Measurements from ENCODE around the gene MYO1B.

MYO1B gene

GRCh38 chr2:191222507-191222906, 22.7 kb upstream of the MYO1B start:
- no peak for TF ChIP-seq CTCF (IDR thresholded peaks at IDR 0.05; ENCODE audit: extremely low read depth, insufficient read depth, missing control alignments)
- no peak for DNase-seq (ENCODE audit: low spot score)
- in situ Hi-C loops (cut with MboI; ENCODE audit: low pct_unique_long_range_greater_than_20kb, low sequenced_read_pairs, unreplicated experiment), result no loop called here

GRCh38 chr2:191222952-191223351, 22.3 kb upstream of the MYO1B start:
- in situ Hi-C loops (cut with MboI; ENCODE audit: low pct_unique_long_range_greater_than_20kb, low sequenced_read_pairs, unreplicated experiment), result no loop called here

GRCh38 chr2:191225126-191225525, 20.1 kb upstream of the MYO1B start:
- TF ChIP-seq CTCF (IDR thresholded peaks at IDR 0.05; ENCODE audit: extremely low read depth, insufficient read depth, missing control alignments), result no peak
- in situ Hi-C loops (cut with MboI; ENCODE audit: low pct_unique_long_range_greater_than_20kb, low sequenced_read_pairs, unreplicated experiment), result no loop called here
- DNase-seq (ENCODE audit: low spot score), result no peak

More at GRCh38 chr2:191222952-191223351, 22.3 kb upstream of the MYO1B start:
- TF ChIP-seq CTCF (IDR thresholded peaks at IDR 0.05; ENCODE audit: extremely low read depth, insufficient read depth, missing control alignments), result no peak
- DNase-seq (ENCODE audit: low spot score), result no peak

GRCh38 chr2:191225690-191226089, 19.5 kb upstream of the MYO1B start:
- in situ Hi-C loops (cut with MboI; ENCODE audit: low pct_unique_long_range_greater_than_20kb, low sequenced_read_pairs, unreplicated experiment), result no loop called here
- no peak for DNase-seq (ENCODE audit: low spot score)
- no peak for TF ChIP-seq CTCF (IDR thresholded peaks at IDR 0.05; ENCODE audit: extremely low read depth, insufficient read depth, missing control alignments)

- DNase-seq (ENCODE audit: low spot score), result no peak
- in situ Hi-C loops (cut with MboI; ENCODE audit: low pct_unique_long_range_greater_than_20kb, low sequenced_read_pairs, unreplicated experiment), result no loop called here
- TF ChIP-seq CTCF (IDR thresholded peaks at IDR 0.05; ENCODE audit: extremely low read depth, insufficient read depth, missing control alignments), result no peak
Measured at GRCh38 chr2:191226196-191226595, 19.0 kb upstream of the MYO1B start.

- no peak for TF ChIP-seq CTCF (IDR thresholded peaks at IDR 0.05; ENCODE audit: extremely low read depth, insufficient read depth, missing control alignments)
- DNase-seq (ENCODE audit: low spot score), result no peak
- in situ Hi-C loops (cut with MboI; ENCODE audit: low pct_unique_long_range_greater_than_20kb, low sequenced_read_pairs, unreplicated experiment), result no loop called here
Measured at GRCh38 chr2:191228333-191228732, 16.9 kb upstream of the MYO1B start.

- DNase-seq (ENCODE audit: low spot score), result no peak
- in situ Hi-C loops (cut with MboI; ENCODE audit: low pct_unique_long_range_greater_than_20kb, low sequenced_read_pairs, unreplicated experiment), result no loop called here
- no peak for TF ChIP-seq CTCF (IDR thresholded peaks at IDR 0.05; ENCODE audit: extremely low read depth, insufficient read depth, missing control alignments)
Measured at GRCh38 chr2:191228861-191229260, 16.3 kb upstream of the MYO1B start.
